ENCODE data around the gene THSD4. TPM values are rescaled to one million over a fixed set of nuclear protein-coding genes. Genes with fewer than 3 reads are reported as not detected.

THSD4 gene
- total and polyA plus RNA-seq, 2 of the 4 experiments (the other 2 are of a cell fraction) = 25.5 to 31.1 TPM

DNA sequence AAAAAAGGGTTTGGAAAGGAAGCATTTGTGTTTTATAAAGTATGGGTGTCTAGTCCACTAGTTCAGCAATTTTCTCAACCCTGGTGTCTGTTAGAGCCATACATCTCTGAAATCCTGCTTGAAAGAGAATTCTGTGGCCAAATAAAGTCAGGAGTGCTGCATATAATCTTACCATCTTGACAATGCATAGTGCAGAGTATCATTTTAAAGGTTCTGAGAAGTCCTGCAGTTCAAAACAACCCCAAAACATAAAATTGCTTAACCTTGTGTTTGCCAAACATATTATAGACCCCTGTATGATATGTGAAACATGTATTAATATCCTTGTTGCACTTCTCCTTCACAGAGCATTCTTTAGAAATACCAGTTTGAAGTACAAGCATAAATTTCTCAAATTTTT lies 191.3 kb downstream of the THSD4 start:
- H3K4me2 ChIP-seq (ENCODE audit: low read depth, low read length) = no peak overlapping the region
- H3K4me1 ChIP-seq (ENCODE audit: control insufficient read depth, insufficient read depth, low read length) = peaks cover 22% of the 10 kb centered on the region
- no peak overlapping the region; the same call in 1 of the 2 replicates for H3K18ac ChIP-seq (ENCODE audit: low read depth, low read length)
- dilution Hi-C loops (cut with HindIII; ENCODE audit: low sequenced_read_pairs, unreplicated experiment) (no loop called here), in situ Hi-C loops (cut with MboI; ENCODE audit: low sequenced_read_pairs) (no loop called here), intact Hi-C loops (cut with micrococcal nuclease) (no loop called here)
- H2BK5ac ChIP-seq (ENCODE audit: low read depth, low read length, poor library complexity, severe bottlenecking) = no peak overlapping the region
- H2BK20ac ChIP-seq (ENCODE audit: low read depth, low read length) = no peak overlapping the region
- H2BK120ac ChIP-seq (ENCODE audit: low read depth, low read length) = 0 out of 2 replicates have a peak overlapping the region, but pooled peaks have one; percentile 28
- H2AK5ac ChIP-seq (ENCODE audit: low read depth, low read length) = no peak overlapping the region; the same call in 1 of the 2 replicates
- H2BK15ac ChIP-seq (ENCODE audit: low read depth, low read length) = no peak overlapping the region
- H4K8ac ChIP-seq (ENCODE audit: low read depth in 2 of 2, low read length in 2 of 2) = no peak overlapping the region
- no peak for TF ChIP-seq NFE2L2 (IDR thresholded peaks at IDR 0.05; ENCODE audit: low read depth, low read length)
- peaks cover 2% of the 10 kb centered on the region; the same call in 1 of the 2 replicates for H3K36me3 ChIP-seq (ENCODE audit: control insufficient read depth, insufficient read depth, low read length)
- no peak overlapping the region for H4K5ac ChIP-seq (ENCODE audit: low read depth, low read length)
- H3K56ac ChIP-seq (ENCODE audit: extremely low read depth, insufficient read depth, low read length) = no peak overlapping the region
- H4K91ac ChIP-seq (ENCODE audit: insufficient read depth, low read depth, low read length) = no peak overlapping the region
- no peaks in the 10 kb centered on the region for H4K20me1 ChIP-seq (ENCODE audit: insufficient read depth, low read length)
- no peak overlapping the region for H3K4me3 ChIP-seq (ENCODE audit: insufficient read depth, low read depth, low read length)
- ATAC-seq (ENCODE audit: low read depth) (no peak), DNase-seq (no peak)
- no peak overlapping the region for H3K9ac ChIP-seq (ENCODE audit: low read depth, low read length)
- H3K79me1 ChIP-seq (ENCODE audit: low read depth in 1 of 2, low read length in 2 of 2) = peaks cover 19 to 53% of the 10 kb centered on the region in 2 experiments
- no peaks in the 10 kb centered on the region; the same call in 1 of the 2 replicates for H3K9me3 ChIP-seq (ENCODE audit: control insufficient read depth, insufficient read depth, low read length)
- CTCF ChIA-PET = no interaction called here
- H2AFZ ChIP-seq (replicated peaks; ENCODE audit: low read length, poor library complexity) = no peak overlapping the region
- H3K27ac ChIP-seq (ENCODE audit: insufficient read depth, low read length) = no peak overlapping the region
- H3K14ac ChIP-seq (replicated peaks; ENCODE audit: low read depth, low read length) = no peak overlapping the region
- POLR2A ChIA-PET (ENCODE audit: unreplicated experiment) = no interaction called here
- H3K23ac ChIP-seq (ENCODE audit: low read depth, low read length) = no peak overlapping the region
- H3K27me3 ChIP-seq (ENCODE audit: control insufficient read depth, insufficient read depth, low read length) = no peaks in the 10 kb centered on the region
- no TSS peak for BruUV-seq (replicated peaks)
- no peak overlapping the region for H2AK9ac ChIP-seq (replicated peaks; ENCODE audit: low read depth, low read length, poor library complexity)
- peaks cover 18% of the 10 kb centered on the region for H3K9me1 ChIP-seq (ENCODE audit: insufficient read depth, low read length)
- H3K4ac ChIP-seq (ENCODE audit: low read depth, low read length) = no peak overlapping the region

Data from IMR-90 (cell line).